Suprapubic skin (tissue), 4 donors: ENCODE measurements around the gene MYO16. TPM values are rescaled to one million over a fixed set of nuclear protein-coding genes. Genes with fewer than 3 reads are reported as not detected.

ENCODE experiments used
- DNase-seq, 2 donors: peaks; one replicate each; pipeline ENCODE4 v3.0.0-alpha.2; 2019; ENCODE audit warnings: low spot score in 2 of 2
- H3K27ac ChIP-seq: fragments of 200-600 bp; sonication (generic); one replicate; pipeline ENCODE4 v1.5.1; 2019
- H3K27me3 ChIP-seq: fragments of 200-600 bp; sonication (generic); one replicate; pipeline ENCODE4 v1.5.1; 2019
- H3K36me3 ChIP-seq: fragments of 200-600 bp; sonication (generic); one replicate; pipeline ENCODE4 v1.5.1; 2019
- H3K4me1 ChIP-seq: fragments of 200-600 bp; sonication (generic); one replicate; pipeline ENCODE4 v1.5.1; 2019
- H3K4me3 ChIP-seq: fragments of 200-600 bp; sonication (generic); one replicate; pipeline ENCODE4 v1.5.1; 2019; ENCODE audit warnings: mild to moderate bottlenecking
- H3K9me3 ChIP-seq: fragments of 200-600 bp; sonication (generic); one replicate; pipeline ENCODE4 v1.5.1; 2019
- CTCF ChIP-seq, 2 donors: fragments of 200-600 bp in 1 of 2; fragments of 450-650 bp in 1 of 2; sonication (generic) in 1 of 2; IDR thresholded peaks; one replicate each; pipeline ENCODE4 v1.5.1; 2016 to 2019; ENCODE audit warnings: antibody characterized with exemption in 2 of 2, mild to moderate bottlenecking in 1 of 2, moderate library complexity in 1 of 2
- EP300 ChIP-seq: sonication (generic); formaldehyde crosslinking; IDR thresholded peaks from one replicate; pipeline ENCODE4 v1.6.1; 2017; ENCODE audit warnings: antibody characterized with exemption
- POLR2A ChIP-seq, 2 donors: fragments of 450-650 bp; IDR thresholded peaks; one replicate each; pipeline ENCODE4 v1.6.1; 2017; ENCODE audit warnings: antibody characterized with exemption in 2 of 2, mild to moderate bottlenecking in 2 of 2, moderate library complexity in 2 of 2
- POLR2AphosphoS5 ChIP-seq, 3 donors: sonication (generic); formaldehyde crosslinking; IDR thresholded peaks; one replicate each; pipeline ENCODE4 v1.6.1; 2017; ENCODE audit warnings: antibody characterized with exemption in 3 of 3
- WGBS: methylation state at CpG from one replicate; pipeline ENCODE4 v1.1.5; 2018; 5-methylcytosine and 5-hydroxymethylcytosine counted together
- total RNA-seq, 4 donors: library from RNA; depleted of rRNA; stranded (reverse); fragments of >200 nt; gene quantifications; one replicate each; pipeline ENCODE4 v1.1.0, GENCODE V29; 2016

The MYO16 gene
- total RNA-seq, 4 donors from 2014 or later, result 0.08 to 0.98 (median 0.25) TPM

GRCh38 chr13:109150696-109151095 lies 521.3 kb downstream of the MYO16 start:
- H3K27me3 ChIP-seq, result no peaks in the 10 kb centered on the region
- no peaks in the 10 kb centered on the region for H3K36me3 ChIP-seq
- no peak overlapping the region for H3K27ac ChIP-seq
- DNase-seq, result no peak
- no peaks in the 10 kb centered on the region for H3K9me3 ChIP-seq
- TF ChIP-seq EP300 (no peak), POLR2A (IDR thresholded peaks at IDR 0.05) (no peak), POLR2AphosphoS5 (IDR thresholded peaks at IDR 0.05) (no peak), CTCF (IDR thresholded peaks at IDR 0.05) (no peak)
- H3K4me3 ChIP-seq, result no peak overlapping the region
- peaks cover 41% of the 10 kb centered on the region for H3K4me1 ChIP-seq

- WGBS, result 67% methylated on average over 3 of the region's 3 CpGs
Measured at GRCh38 chr13:109151255-109151654, 521.8 kb downstream of the MYO16 start.

GRCh38 chr13:109151696-109152095 lies 522.3 kb downstream of the MYO16 start:
- Histone ChIP-seq H3K27me3 (no peaks in the 10 kb centered on the region), H3K4me3 (no peak overlapping the region), H3K36me3 (no peaks in the 10 kb centered on the region), H3K9me3 (no peaks in the 10 kb centered on the region), H3K4me1 (peaks cover 49% of the 10 kb centered on the region), H3K27ac (no peak overlapping the region)
- TF ChIP-seq POLR2A (IDR thresholded peaks at IDR 0.05) (no peak), POLR2AphosphoS5 (IDR thresholded peaks at IDR 0.05) (no peak), EP300 (no peak), CTCF (IDR thresholded peaks at IDR 0.05) (no peak)
- WGBS, result 72% methylated on average over 5 of the region's 5 CpGs
- no peak for DNase-seq

More at GRCh38 chr13:109151255-109151654, 521.8 kb downstream of the MYO16 start:
- TF ChIP-seq POLR2AphosphoS5 (IDR thresholded peaks at IDR 0.05) (no peak), EP300 (no peak), CTCF (IDR thresholded peaks at IDR 0.05) (no peak), POLR2A (IDR thresholded peaks at IDR 0.05) (no peak)
- DNase-seq, result no peak
- Histone ChIP-seq H3K36me3 (no peaks in the 10 kb centered on the region), H3K27ac (no peak overlapping the region), H3K4me3 (no peak overlapping the region), H3K4me1 (peaks cover 45% of the 10 kb centered on the region), H3K9me3 (no peaks in the 10 kb centered on the region), H3K27me3 (no peaks in the 10 kb centered on the region)

- TF ChIP-seq POLR2AphosphoS5 (IDR thresholded peaks at IDR 0.05) (no peak), CTCF (IDR thresholded peaks at IDR 0.05) (no peak), POLR2A (IDR thresholded peaks at IDR 0.05) (no peak), EP300 (no peak)
- H3K36me3 ChIP-seq, result no peaks in the 10 kb centered on the region
- H3K27me3 ChIP-seq, result no peaks in the 10 kb centered on the region
- WGBS, result 83% methylated on average over 9 of the region's 9 CpGs
- no peak for DNase-seq
- no peaks in the 10 kb centered on the region for H3K9me3 ChIP-seq
- H3K4me1 ChIP-seq, result peaks cover 49% of the 10 kb centered on the region
- no peak overlapping the region for H3K27ac ChIP-seq
- H3K4me3 ChIP-seq, result no peak overlapping the region
Measured at GRCh38 chr13:109152311-109152820, 523.0 kb downstream of the MYO16 start.

- Histone ChIP-seq H3K4me3 (no peak overlapping the region), H3K9me3 (no peaks in the 10 kb centered on the region), H3K27ac (no peak overlapping the region), H3K36me3 (no peaks in the 10 kb centered on the region), H3K27me3 (no peaks in the 10 kb centered on the region), H3K4me1 (peaks cover 46% of the 10 kb centered on the region)
- WGBS, result 94% methylated on average over 10 of the region's 10 CpGs
- TF ChIP-seq EP300, result no peak
- TF ChIP-seq POLR2AphosphoS5 (IDR thresholded peaks at IDR 0.05), result no peak
- TF ChIP-seq POLR2A (IDR thresholded peaks at IDR 0.05), result no peak
- no peak for TF ChIP-seq CTCF (IDR thresholded peaks at IDR 0.05)
- DNase-seq, result no peak
Measured at GRCh38 chr13:109152941-109153340, 523.5 kb downstream of the MYO16 start.
